Measurements from ENCODE around the gene EYA2.
"Not testable (repeated sequence)": the region's sequence is repeated elsewhere in the genome, so short reads cannot be mapped to it uniquely, and the experiment has no call there.

The EYA2 gene

GRCh38 chr20:47196091-47197081 is 301.7 kb downstream of the EYA2 start:
- H3K4me3 ChIP-seq (ENCODE audit: insufficient read length, low read depth): no peak overlapping the region

DNA sequence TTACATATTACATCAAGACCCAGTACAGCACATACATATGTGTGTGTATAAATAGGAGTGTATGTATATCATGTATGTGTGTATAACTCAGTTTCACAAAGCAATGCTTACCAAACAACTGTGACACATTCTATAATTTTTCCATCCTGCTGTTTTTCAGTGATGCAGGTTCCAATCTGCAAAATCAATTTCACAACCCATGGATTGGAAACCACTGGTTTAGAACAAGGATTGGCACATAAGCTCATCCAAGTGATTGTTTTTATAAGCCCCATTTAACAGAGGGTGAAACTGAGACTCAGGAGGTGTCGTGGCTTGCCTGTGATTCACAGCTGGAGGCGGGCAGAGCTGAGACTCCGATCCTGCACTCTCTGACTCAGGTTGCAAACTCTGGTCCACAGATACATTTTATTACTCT is 303.6 kb downstream of the EYA2 start:
- no peak overlapping the region for H3K4me3 ChIP-seq (ENCODE audit: insufficient read length, low read depth)
- peaks cover 3% of the 10 kb centered on the region for H3K4me1 ChIP-seq (ENCODE audit: insufficient read depth, insufficient read length)
- H3K36me3 ChIP-seq (ENCODE audit: insufficient read depth, insufficient read length, low read length): no peaks in the 10 kb centered on the region
- H3K9ac ChIP-seq (ENCODE audit: insufficient read length, low read depth): no peak overlapping the region
- no peaks in the 10 kb centered on the region for H3K9me3 ChIP-seq (ENCODE audit: insufficient read depth, low read length)
- no peak for DNase-seq (ENCODE audit: low read depth, low spot score)
- peaks cover 4% of the 10 kb centered on the region for H3K27me3 ChIP-seq (ENCODE audit: insufficient read depth, insufficient read length)
- TF ChIP-seq SUZ12 (IDR thresholded peaks at IDR 0.05; ENCODE audit: extremely low read depth, insufficient read depth, insufficient read length): no peak
- TF ChIP-seq ZNF274 (IDR thresholded peaks at IDR 0.05; ENCODE audit: low read depth, low read length): no peak
- no peak for TF ChIP-seq YY1 (IDR thresholded peaks at IDR 0.05; ENCODE audit: insufficient read depth, insufficient read length)

More at GRCh38 chr20:47196091-47197081, 301.7 kb downstream of the EYA2 start:
- no peaks in the 10 kb centered on the region for H3K9me3 ChIP-seq (ENCODE audit: insufficient read depth, low read length)
- H3K27me3 ChIP-seq (ENCODE audit: insufficient read depth, insufficient read length): peaks cover 4% of the 10 kb centered on the region
- H3K9ac ChIP-seq (ENCODE audit: insufficient read length, low read depth): no peak overlapping the region
- peak; percentile 55 for DNase-seq (ENCODE audit: low read depth, low spot score)
- TF ChIP-seq ZNF274 (IDR thresholded peaks at IDR 0.05; ENCODE audit: low read depth, low read length): no peak
- no peak for TF ChIP-seq YY1 (IDR thresholded peaks at IDR 0.05; ENCODE audit: insufficient read depth, insufficient read length)
- no peak for TF ChIP-seq SUZ12 (IDR thresholded peaks at IDR 0.05; ENCODE audit: extremely low read depth, insufficient read depth, insufficient read length)
- no peaks in the 10 kb centered on the region for H3K36me3 ChIP-seq (ENCODE audit: insufficient read depth, insufficient read length, low read length)
- peaks cover 3% of the 10 kb centered on the region for H3K4me1 ChIP-seq (ENCODE audit: insufficient read depth, insufficient read length)

DNA sequence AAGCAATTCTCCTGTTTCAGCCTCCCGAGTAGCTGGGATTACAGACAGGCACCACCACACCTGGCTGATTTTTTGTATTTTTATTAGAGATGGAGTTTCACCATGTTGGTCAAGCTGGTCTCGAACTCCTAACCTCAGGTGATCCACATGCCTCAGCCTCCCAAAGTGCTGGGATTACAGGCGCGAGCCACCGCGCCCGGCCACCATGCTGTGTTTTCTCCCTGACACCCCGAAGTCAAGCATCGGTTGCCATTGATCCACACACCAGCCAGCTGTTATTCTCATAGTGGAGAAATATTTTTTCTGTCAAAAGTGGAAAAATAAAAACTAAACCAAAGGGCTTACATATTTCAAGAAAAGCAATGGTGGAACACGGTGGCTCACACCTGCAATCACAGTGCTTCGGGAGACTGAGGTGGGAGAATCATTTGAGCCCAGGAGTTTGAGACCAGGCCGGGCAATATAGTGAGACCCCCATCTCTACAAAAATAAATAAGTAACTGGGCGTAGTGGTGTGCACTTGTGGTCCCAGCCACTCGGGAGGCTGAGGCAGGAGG is 304.4 kb downstream of the EYA2 start:
- no peak for TF ChIP-seq SUZ12 (IDR thresholded peaks at IDR 0.05; ENCODE audit: extremely low read depth, insufficient read depth, insufficient read length)
- TF ChIP-seq YY1 (IDR thresholded peaks at IDR 0.05; ENCODE audit: insufficient read depth, insufficient read length): no peak
- no peak for TF ChIP-seq ZNF274 (IDR thresholded peaks at IDR 0.05; ENCODE audit: low read depth, low read length)
- DNase-seq (ENCODE audit: low read depth, low spot score): no peak

DNA sequence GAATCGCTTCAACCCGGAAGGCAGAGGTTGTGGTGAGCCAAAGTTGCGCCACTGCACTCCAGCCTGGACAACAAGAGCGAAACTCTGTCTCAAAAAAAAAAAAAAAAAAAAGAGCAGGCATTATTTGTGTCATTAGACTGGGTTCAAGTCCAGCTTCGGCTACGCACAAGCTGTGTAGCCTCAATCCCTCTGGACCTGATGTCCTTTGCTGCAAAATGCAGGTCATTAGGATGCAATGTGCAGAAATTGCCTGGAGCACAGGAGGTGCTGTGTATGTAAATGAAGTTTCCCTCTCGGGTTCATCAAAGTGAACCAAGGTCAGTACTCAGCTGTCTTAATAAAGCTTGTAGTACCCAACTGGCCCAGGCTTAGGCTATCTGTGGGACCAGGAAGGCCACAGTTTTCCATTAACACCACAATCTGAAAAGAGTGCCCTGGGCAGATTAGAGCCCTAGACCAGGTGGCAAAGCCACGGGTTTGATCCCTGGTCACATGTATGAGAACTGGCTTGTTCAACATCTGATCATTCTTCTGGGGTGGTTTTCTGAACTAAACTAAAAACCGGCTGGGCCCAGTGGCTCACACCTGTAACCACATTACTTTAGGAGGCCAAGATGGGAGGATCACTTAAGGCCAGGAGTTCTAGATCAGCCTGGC is 306.6 kb downstream of the EYA2 start:
- H3K27me3 ChIP-seq (ENCODE audit: insufficient read depth, insufficient read length): peaks cover 4% of the 10 kb centered on the region
- H3K4me1 ChIP-seq (ENCODE audit: insufficient read depth, insufficient read length): peaks cover 4% of the 10 kb centered on the region
- no peaks in the 10 kb centered on the region for H3K36me3 ChIP-seq (ENCODE audit: insufficient read depth, insufficient read length, low read length)
- no peaks in the 10 kb centered on the region for H3K9me3 ChIP-seq (ENCODE audit: insufficient read depth, low read length)
- no peak overlapping the region for H3K4me3 ChIP-seq (ENCODE audit: insufficient read length, low read depth)
- no peak overlapping the region for H3K9ac ChIP-seq (ENCODE audit: insufficient read length, low read depth)
- DNase-seq (ENCODE audit: low read depth, low spot score): no peak
- TF ChIP-seq ZNF274 (IDR thresholded peaks at IDR 0.05; ENCODE audit: low read depth, low read length) (no peak), YY1 (IDR thresholded peaks at IDR 0.05; ENCODE audit: insufficient read depth, insufficient read length) (no peak), SUZ12 (IDR thresholded peaks at IDR 0.05; ENCODE audit: extremely low read depth, insufficient read depth, insufficient read length) (no peak)

More for the DNA sequence above, 304.4 kb downstream of the EYA2 start:
- H3K27me3 ChIP-seq (ENCODE audit: insufficient read depth, insufficient read length): peaks cover 4% of the 10 kb centered on the region
- H3K9me3 ChIP-seq (ENCODE audit: insufficient read depth, low read length): no peaks in the 10 kb centered on the region
- peaks cover 3% of the 10 kb centered on the region for H3K4me1 ChIP-seq (ENCODE audit: insufficient read depth, insufficient read length)
- no peak overlapping the region for H3K9ac ChIP-seq (ENCODE audit: insufficient read length, low read depth)
- H3K36me3 ChIP-seq (ENCODE audit: insufficient read depth, insufficient read length, low read length): no peaks in the 10 kb centered on the region
- H3K4me3 ChIP-seq (ENCODE audit: insufficient read length, low read depth): no peak overlapping the region

DNA sequence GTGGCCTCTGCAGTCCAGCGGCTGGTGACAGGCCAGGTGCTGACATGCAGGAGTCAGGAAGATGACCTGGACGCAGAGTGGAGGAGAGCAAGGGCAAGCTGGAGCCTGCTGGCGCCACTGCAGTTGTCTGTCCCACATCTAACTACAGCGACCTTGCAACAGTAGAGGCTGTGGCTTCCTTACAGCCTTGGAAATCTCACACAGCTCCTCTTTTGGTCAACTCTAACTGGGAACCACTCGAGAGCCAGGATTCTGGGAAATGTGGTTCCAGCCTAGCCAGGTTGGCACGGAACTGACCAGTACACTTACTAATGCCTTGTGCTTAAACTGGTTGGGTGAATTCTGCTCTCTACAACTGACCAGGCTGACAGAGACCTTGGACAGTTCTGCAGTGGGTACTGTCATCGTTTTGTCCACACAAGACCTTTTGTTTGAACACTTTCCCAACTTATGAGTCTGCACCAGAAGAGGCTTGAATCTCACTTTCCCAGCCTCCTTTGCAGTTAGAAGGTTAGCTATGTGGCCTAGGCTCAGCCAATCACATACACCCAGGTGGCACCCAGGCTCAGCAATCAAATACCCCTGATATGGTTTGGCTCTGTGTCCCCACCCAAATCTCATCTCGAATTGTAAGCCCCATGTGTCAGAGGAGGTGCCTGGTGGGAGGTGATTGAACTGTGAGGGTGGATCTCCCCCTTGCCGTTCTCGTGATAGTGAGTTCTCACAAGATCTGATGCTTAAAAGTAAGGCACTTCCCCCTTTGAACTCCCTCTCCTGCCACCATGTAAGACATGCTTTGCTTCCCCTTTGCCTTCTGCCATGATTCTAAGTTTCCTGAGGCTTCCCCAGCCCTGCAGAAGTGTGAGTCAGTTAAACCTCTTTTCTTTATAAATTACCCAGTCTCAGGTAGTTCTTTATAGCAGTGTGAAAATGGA is 308.4 kb downstream of the EYA2 start:
- no peaks in the 10 kb centered on the region for H3K27me3 ChIP-seq (ENCODE audit: insufficient read depth, insufficient read length)
- H3K4me1 ChIP-seq (ENCODE audit: insufficient read depth, insufficient read length): peaks cover 2% of the 10 kb centered on the region
- no peaks in the 10 kb centered on the region for H3K9me3 ChIP-seq (ENCODE audit: insufficient read depth, low read length)
- H3K9ac ChIP-seq (ENCODE audit: insufficient read length, low read depth): no peak overlapping the region
- TF ChIP-seq ZNF274 (IDR thresholded peaks at IDR 0.05; ENCODE audit: low read depth, low read length): no peak
- no peak for TF ChIP-seq SUZ12 (IDR thresholded peaks at IDR 0.05; ENCODE audit: extremely low read depth, insufficient read depth, insufficient read length)
- no peak for TF ChIP-seq YY1 (IDR thresholded peaks at IDR 0.05; ENCODE audit: insufficient read depth, insufficient read length)
- no peak for DNase-seq (ENCODE audit: low read depth, low spot score)
- H3K4me3 ChIP-seq (ENCODE audit: insufficient read length, low read depth): no peak overlapping the region
- no peaks in the 10 kb centered on the region for H3K36me3 ChIP-seq (ENCODE audit: insufficient read depth, insufficient read length, low read length)

DNA sequence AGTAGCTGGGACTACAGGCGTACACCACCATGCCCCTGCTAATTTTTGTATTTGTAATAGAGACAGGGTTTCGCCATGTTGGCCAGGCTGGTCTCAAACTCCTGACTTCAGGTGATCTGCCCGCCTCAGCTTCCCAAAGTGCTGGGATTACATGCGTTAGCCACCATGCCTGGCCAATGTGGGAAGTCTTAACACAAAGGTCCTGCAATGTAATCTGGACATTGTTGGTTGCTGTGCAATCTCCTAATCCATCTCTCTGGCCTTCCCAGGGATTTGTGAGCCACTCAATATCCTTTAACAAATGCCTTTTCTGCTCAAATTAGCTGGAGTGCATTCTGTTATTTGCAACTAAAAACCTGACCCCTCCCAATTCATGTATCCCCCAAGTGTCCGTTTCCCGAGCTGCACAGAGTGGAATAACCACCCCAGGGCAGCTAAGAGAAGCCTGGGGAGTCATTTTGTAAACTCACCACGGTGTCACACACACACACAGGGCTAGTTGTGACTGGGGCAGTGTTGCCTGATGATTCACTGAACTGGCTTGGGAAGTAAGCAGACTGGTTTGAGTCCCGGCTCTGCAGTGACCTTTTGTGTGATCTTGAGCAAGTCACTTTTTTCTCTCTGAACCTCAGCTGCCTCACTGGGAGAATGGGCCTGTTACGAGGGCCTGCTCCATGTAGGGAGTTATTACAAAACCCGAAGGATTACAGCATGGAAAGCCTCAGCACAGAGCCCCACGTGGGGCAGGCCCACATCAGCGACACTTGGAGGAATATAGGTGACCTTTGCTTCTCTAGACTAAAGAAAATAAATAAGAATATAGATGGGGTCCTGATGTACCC is 309.6 kb downstream of the EYA2 start:
- no peak for DNase-seq (ENCODE audit: low read depth, low spot score)
- H3K36me3 ChIP-seq (ENCODE audit: insufficient read depth, insufficient read length, low read length): peaks cover 11% of the 10 kb centered on the region
- H3K9ac ChIP-seq (ENCODE audit: insufficient read length, low read depth): no peak overlapping the region
- no peak overlapping the region for H3K4me3 ChIP-seq (ENCODE audit: insufficient read length, low read depth)
- H3K27me3 ChIP-seq (ENCODE audit: insufficient read depth, insufficient read length): no peaks in the 10 kb centered on the region
- TF ChIP-seq SUZ12 (IDR thresholded peaks at IDR 0.05; ENCODE audit: extremely low read depth, insufficient read depth, insufficient read length) (no peak), ZNF274 (IDR thresholded peaks at IDR 0.05; ENCODE audit: low read depth, low read length) (no peak), YY1 (IDR thresholded peaks at IDR 0.05; ENCODE audit: insufficient read depth, insufficient read length) (no peak)
- peaks cover 2% of the 10 kb centered on the region for H3K4me1 ChIP-seq (ENCODE audit: insufficient read depth, insufficient read length)
- H3K9me3 ChIP-seq (ENCODE audit: insufficient read depth, low read length): no peaks in the 10 kb centered on the region

- H3K9me3 ChIP-seq (ENCODE audit: insufficient read depth, low read length); H3K4me3 ChIP-seq (ENCODE audit: insufficient read length, low read depth); H3K27me3 ChIP-seq (ENCODE audit: insufficient read depth, insufficient read length); H3K4me1 ChIP-seq (ENCODE audit: insufficient read depth, insufficient read length); H3K9ac ChIP-seq (ENCODE audit: insufficient read length, low read depth); DNase-seq (ENCODE audit: low read depth, low spot score): not testable (repeated sequence)
- H3K36me3 ChIP-seq (ENCODE audit: insufficient read depth, insufficient read length, low read length): peaks cover 17% of the 10 kb centered on the region
Observed at GRCh38 chr20:47204850-47205122, 310.1 kb downstream of the EYA2 start.
